Fibroblast of lung (primary cell): Measurements from ENCODE around the gene TXNDC8.

Experiments
- EZH2 ChIP-seq: IDR thresholded peaks from 2 replicates; pipeline ENCODE4 v1.5.1; 2012; ENCODE audit warnings: low read length, control low read depth, mild to moderate bottlenecking; ENCODE audit errors: missing control alignments
- TF ChIP-seq, protein P1 (sequence below), 2 donors: IDR thresholded peaks in 1 of 2; conservative IDR thresholded peaks in 1 of 2; 1 replicate in 1 of 2; 2 replicates in 1 of 2; pipeline ENCODE4 v1.5.1; 2011 to 2012; ENCODE audit warnings: low read length in 2 of 2, control low read depth in 1 of 2, inconsistent platforms in 1 of 2, low read depth in 1 of 2, mild to moderate bottlenecking in 1 of 2

DNA sequence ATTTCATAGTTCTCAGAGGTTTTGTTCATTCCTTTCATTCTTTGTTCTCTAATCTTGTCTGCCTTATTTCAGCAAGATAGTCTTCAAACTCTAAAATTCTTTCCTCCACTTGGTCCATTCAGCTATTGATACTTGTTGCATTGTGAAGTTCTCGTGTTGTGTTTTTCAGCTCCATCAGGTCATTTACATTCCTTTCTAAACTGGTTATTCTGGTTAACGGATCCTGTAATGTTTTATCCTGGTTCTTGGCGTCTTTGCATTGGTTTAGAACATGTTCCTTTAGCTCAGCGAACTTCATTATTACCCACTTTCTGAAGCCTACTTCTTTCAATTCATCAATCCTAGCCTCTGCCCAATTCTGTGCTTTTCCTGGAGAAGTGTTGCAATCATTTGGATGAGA is 45.1 kb upstream of the TXNDC8 start:
- TF ChIP-seq, protein P1, sequence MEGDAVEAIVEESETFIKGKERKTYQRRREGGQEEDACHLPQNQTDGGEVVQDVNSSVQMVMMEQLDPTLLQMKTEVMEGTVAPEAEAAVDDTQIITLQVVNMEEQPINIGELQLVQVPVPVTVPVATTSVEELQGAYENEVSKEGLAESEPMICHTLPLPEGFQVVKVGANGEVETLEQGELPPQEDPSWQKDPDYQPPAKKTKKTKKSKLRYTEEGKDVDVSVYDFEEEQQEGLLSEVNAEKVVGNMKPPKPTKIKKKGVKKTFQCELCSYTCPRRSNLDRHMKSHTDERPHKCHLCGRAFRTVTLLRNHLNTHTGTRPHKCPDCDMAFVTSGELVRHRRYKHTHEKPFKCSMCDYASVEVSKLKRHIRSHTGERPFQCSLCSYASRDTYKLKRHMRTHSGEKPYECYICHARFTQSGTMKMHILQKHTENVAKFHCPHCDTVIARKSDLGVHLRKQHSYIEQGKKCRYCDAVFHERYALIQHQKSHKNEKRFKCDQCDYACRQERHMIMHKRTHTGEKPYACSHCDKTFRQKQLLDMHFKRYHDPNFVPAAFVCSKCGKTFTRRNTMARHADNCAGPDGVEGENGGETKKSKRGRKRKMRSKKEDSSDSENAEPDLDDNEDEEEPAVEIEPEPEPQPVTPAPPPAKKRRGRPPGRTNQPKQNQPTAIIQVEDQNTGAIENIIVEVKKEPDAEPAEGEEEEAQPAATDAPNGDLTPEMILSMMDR (conservative IDR thresholded peaks at IDR 0.05 in 1 of 2, IDR thresholded peaks at IDR 0.05 in 1 of 2; ENCODE audit: low read depth in 1 of 2, low read length in 2 of 2) = no peak
- TF ChIP-seq EZH2 = no peak
